Right cardiac atrium (tissue), 5 donors: ENCODE measurements around the gene TIAM1. TPM values are rescaled to one million over a fixed set of nuclear protein-coding genes. Genes with fewer than 3 reads are reported as not detected.

Experiments used
- ATAC-seq, 2 donors: fragments of 200-7000 bp; cut with Tn5 transposase; one replicate each; pipeline versions ENCODE4 v1.8.0 to v1.9.1; 2020; ENCODE audit warnings: moderate library complexity in 2 of 2, mild to moderate bottlenecking in 1 of 2
- DNase-seq, 3 donors: peaks; one replicate each; pipeline ENCODE4 v3.0.0-alpha.2; 2020
- H3K27ac ChIP-seq: one replicate; pipeline ENCODE4 v1.5.1; 2013; ENCODE audit warnings: mild to moderate bottlenecking, low read length, control low read depth, moderate library complexity
- H3K27me3 ChIP-seq: one replicate; pipeline ENCODE4 v1.6.1; 2013; ENCODE audit not compliant: control insufficient read depth, insufficient read depth
- H3K4me1 ChIP-seq: one replicate; pipeline ENCODE4 v1.6.1; 2013; ENCODE audit warnings: low read length; ENCODE audit not compliant: control insufficient read depth, insufficient read depth
- H3K4me3 ChIP-seq: one replicate; pipeline ENCODE4 v1.5.1; 2013; ENCODE audit warnings: low read length, control low read depth
- H3K9me3 ChIP-seq: one replicate; pipeline ENCODE4 v1.6.1; 2013; ENCODE audit warnings: low read length; ENCODE audit not compliant: control insufficient read depth
- WGBS: extraction: QIAGEN DNeasy Blood & Tissue Kit; methylation state at CpG from one replicate; pipeline ENCODE4 v1.1.7; 2013; 5-methylcytosine and 5-hydroxymethylcytosine counted together
- intact Hi-C, 4 donors: fragments of 100-400 bp; cut with DNase I; formaldehyde crosslinking; loops; one replicate each; pipeline versions ENCODE4 v1.11.0 to v1.14.0; 2022 to 2023
- polyA plus RNA-seq: library from polyadenylated mRNA; stranded (reverse); fragments of 200-250 nt; gene quantifications from one replicate; pipeline ENCODE4 v1.2.3, GENCODE V29; 2013
- total RNA-seq, 4 donors: library from RNA; stranded (reverse); fragmentation: NEBNext Ultra II Directional; extraction: Animal tissue kit (Norgen Biotek cat#: 25700); gene quantifications; one replicate each; pipeline ENCODE4 v1.2.1, GENCODE V29; 2021
- donor health status: healthy with polysubstance abuse.
- donor health status: DM: no; HTN: yes; CAD: no.
- donor health status: DM: no; HTN: no; CAD: no.
- donor health status: DM: no; HTN: yes; CAD: no; lungs with severe emphysema.
- donor health status: DM: yes; HTN: yes; CAD: no.

The TIAM1 gene
- total and polyA plus RNA-seq, 5 donors = 3.9 to 13.9 (median 8.6) TPM

GRCh38 chr21:31334648-31335121 is 9.4 kb downstream of the TIAM1 start:
- Histone ChIP-seq H3K4me1 (no peaks in the 10 kb centered on the region), H3K9me3 (no peaks in the 10 kb centered on the region), H3K27me3 (no peaks in the 10 kb centered on the region), H3K4me3 (no peak overlapping the region), H3K27ac (no peak overlapping the region)
- DNase-seq = no peak
- 71% methylated on average over 10 of the region's 10 CpGs for WGBS
- no peak for ATAC-seq
- intact Hi-C loops = no loop called here

GRCh38 chr21:31332525-31332924 is 11.5 kb downstream of the TIAM1 start:
- DNase-seq = no peak
- Histone ChIP-seq H3K4me3 (no peak overlapping the region), H3K27ac (no peak overlapping the region), H3K4me1 (no peaks in the 10 kb centered on the region), H3K9me3 (no peaks in the 10 kb centered on the region), H3K27me3 (no peaks in the 10 kb centered on the region)
- intact Hi-C loops = no loop called here
- no peak for ATAC-seq
- 94% methylated on average over 2 of the region's 2 CpGs for WGBS

- no peak for ATAC-seq
- intact Hi-C loops = no loop called here
- 72% methylated on average over 2 of the region's 2 CpGs for WGBS
These were observed 12.8 kb downstream of the TIAM1 start for GRCh38 chr21:31331231-31331630.

GRCh38 chr21:31330144-31330483 is 13.9 kb downstream of the TIAM1 start:
- Histone ChIP-seq H3K27ac (no peak overlapping the region), H3K27me3 (no peaks in the 10 kb centered on the region), H3K4me3 (no peak overlapping the region), H3K9me3 (no peaks in the 10 kb centered on the region), H3K4me1 (no peaks in the 10 kb centered on the region)
- intact Hi-C loops = no loop called here
- 84% methylated on average over 2 of the region's 2 CpGs for WGBS
- no peak for ATAC-seq
- DNase-seq = no peak

More at GRCh38 chr21:31331231-31331630, 12.8 kb downstream of the TIAM1 start:
- Histone ChIP-seq H3K4me1 (no peaks in the 10 kb centered on the region), H3K4me3 (no peak overlapping the region), H3K9me3 (no peaks in the 10 kb centered on the region), H3K27me3 (no peaks in the 10 kb centered on the region), H3K27ac (no peak overlapping the region)
- no peak for DNase-seq

GRCh38 chr21:31329456-31330143 is 14.5 kb downstream of the TIAM1 start:
- Histone ChIP-seq H3K4me1 (no peaks in the 10 kb centered on the region), H3K9me3 (no peaks in the 10 kb centered on the region), H3K27ac (no peak overlapping the region), H3K4me3 (no peak overlapping the region), H3K27me3 (no peaks in the 10 kb centered on the region)
- WGBS = 95% methylated on average over 9 of the region's 9 CpGs
- ATAC-seq = no peak
- DNase-seq = no peak
- intact Hi-C loops = no loop called here

GRCh38 chr21:31326522-31327242 is 17.4 kb downstream of the TIAM1 start:
- no peak overlapping the region for H3K27ac ChIP-seq
- H3K27me3 ChIP-seq = no peaks in the 10 kb centered on the region
- peak in 1 of 2 donors; percentile 35 for ATAC-seq
- no peaks in the 10 kb centered on the region for H3K4me1 ChIP-seq
- WGBS = 46% methylated on average over 14 of the region's 14 CpGs
- intact Hi-C loops = no loop called here
- no peak for DNase-seq
- H3K9me3 ChIP-seq = no peaks in the 10 kb centered on the region
- H3K4me3 ChIP-seq = no peak overlapping the region

- ATAC-seq (no peak), DNase-seq (no peak)
- intact Hi-C loops = no loop called here
- Histone ChIP-seq H3K9me3 (no peaks in the 10 kb centered on the region), H3K4me3 (no peak overlapping the region), H3K27ac (no peak overlapping the region), H3K27me3 (no peaks in the 10 kb centered on the region), H3K4me1 (no peaks in the 10 kb centered on the region)
- 92% methylated on average over 2 of the region's 2 CpGs for WGBS
These were observed 25.1 kb downstream of the TIAM1 start for GRCh38 chr21:31318971-31319370.

- H3K4me1 ChIP-seq = no peaks in the 10 kb centered on the region
- H3K27ac ChIP-seq = no peak overlapping the region
- 97% methylated on average over 1 of the region's 1 CpG for WGBS
- H3K4me3 ChIP-seq = no peak overlapping the region
- H3K27me3 ChIP-seq = no peaks in the 10 kb centered on the region
- H3K9me3 ChIP-seq = no peaks in the 10 kb centered on the region
- no peak for DNase-seq
- intact Hi-C loops = no loop called here
- ATAC-seq = no peak
These were observed 26.4 kb downstream of the TIAM1 start for GRCh38 chr21:31317688-31318087.

GRCh38 chr21:31316488-31317169 is 27.4 kb downstream of the TIAM1 start:
- ATAC-seq = no peak
- Histone ChIP-seq H3K4me3 (no peak overlapping the region), H3K9me3 (no peaks in the 10 kb centered on the region), H3K4me1 (no peaks in the 10 kb centered on the region), H3K27me3 (no peaks in the 10 kb centered on the region), H3K27ac (no peak overlapping the region)
- DNase-seq = no peak
- intact Hi-C loops = no loop called here
- 80% methylated on average over 9 of the region's 9 CpGs for WGBS

- no peak overlapping the region for H3K27ac ChIP-seq
- WGBS = 76% methylated on average over 3 of the region's 3 CpGs
- H3K27me3 ChIP-seq = no peaks in the 10 kb centered on the region
- intact Hi-C loops = no loop called here
- no peak for DNase-seq
- H3K4me1 ChIP-seq = no peaks in the 10 kb centered on the region
- no peak for ATAC-seq
- no peak overlapping the region for H3K4me3 ChIP-seq
- no peaks in the 10 kb centered on the region for H3K9me3 ChIP-seq
These were observed 28.0 kb downstream of the TIAM1 start for GRCh38 chr21:31316072-31316471.

GRCh38 chr21:31310750-31311149 is 33.3 kb downstream of the TIAM1 start:
- ATAC-seq (no peak), DNase-seq (no peak)
- Histone ChIP-seq H3K27ac (no peak overlapping the region), H3K4me3 (no peak overlapping the region), H3K27me3 (no peaks in the 10 kb centered on the region), H3K9me3 (no peaks in the 10 kb centered on the region), H3K4me1 (no peaks in the 10 kb centered on the region)
- 74% methylated on average over 7 of the region's 7 CpGs for WGBS
- intact Hi-C loops = no loop called here
